Liver (tissue), 9 donors: Measurements from ENCODE around the gene GOLGA1. TPM values are rescaled to one million over a fixed set of nuclear protein-coding genes. Genes with fewer than 3 reads are reported as not detected.

Experiments used
- DNase-seq: peaks from one replicate; pipeline ENCODE4 v3.0.0-alpha.2; 2017; ENCODE audit warnings: low spot score
- H3K27ac ChIP-seq, 2 donors: one replicate each; pipeline ENCODE4 v1.7.0; 2013; ENCODE audit warnings: inconsistent platforms in 2 of 2, low read length in 2 of 2, control low read depth in 1 of 2, low read depth in 1 of 2, mild to moderate bottlenecking in 1 of 2
- H3K27me3 ChIP-seq, 4 donors: one replicate each; pipeline versions ENCODE4 v1.6.1 to v1.7.0; 2013; ENCODE audit warnings: low read length in 3 of 4, inconsistent platforms in 1 of 4, mild to moderate bottlenecking in 1 of 4, moderate library complexity in 1 of 4; ENCODE audit not compliant: control insufficient read depth in 4 of 4, insufficient read depth in 4 of 4
- H3K36me3 ChIP-seq, 4 donors: one replicate each; pipeline versions ENCODE4 v1.6.1 to v1.7.0; 2013; ENCODE audit warnings: low read length in 3 of 4, mild to moderate bottlenecking in 3 of 4, low read depth in 1 of 4, moderate library complexity in 1 of 4; ENCODE audit not compliant: control insufficient read depth in 4 of 4, insufficient read depth in 3 of 4
- H3K4me1 ChIP-seq, 4 donors: one replicate each; pipeline versions ENCODE4 v1.6.1 to v1.7.0; 2013; ENCODE audit warnings: low read length in 3 of 4, mild to moderate bottlenecking in 3 of 4, moderate library complexity in 1 of 4; ENCODE audit not compliant: control insufficient read depth in 4 of 4, insufficient read depth in 4 of 4
- H3K4me3 ChIP-seq, 3 donors: one replicate each; pipeline versions ENCODE4 v1.6.1 to v1.7.0; 2013; ENCODE audit warnings: low read length in 3 of 3, control low read depth in 1 of 3, low read depth in 1 of 3, mild to moderate bottlenecking in 1 of 3
- H3K9ac ChIP-seq, 2 donors: one replicate each; pipeline ENCODE4 v1.7.0; 2013; ENCODE audit warnings: low read length in 2 of 2, mild to moderate bottlenecking in 2 of 2, moderate library complexity in 2 of 2, control low read depth in 1 of 2, low read depth in 1 of 2
- H3K9me3 ChIP-seq, 4 donors: one replicate each; pipeline versions ENCODE4 v1.6.1 to v1.7.0; 2013; ENCODE audit warnings: low read length in 3 of 4; ENCODE audit not compliant: control insufficient read depth in 4 of 4
- CTCF ChIP-seq: fragments of 150-350 bp; IDR thresholded peaks from 2 replicates; pipeline ENCODE4 v1.5.1; 2017; ENCODE audit warnings: improper control_type of control experiment, low read depth, low read length; ENCODE audit not compliant: missing input control
- EGR1 ChIP-seq, 2 donors: IDR thresholded peaks; 2 replicates each; pipeline ENCODE4 v1.6.1; 2016 to 2018; ENCODE audit warnings: antibody characterized with exemption in 2 of 2, low read depth in 2 of 2
- FOXA1 ChIP-seq: IDR thresholded peaks from 2 replicates; pipeline ENCODE4 v1.6.1; 2016; ENCODE audit warnings: antibody characterized with exemption
- GABPA ChIP-seq, 2 donors: IDR thresholded peaks in 1 of 2; conservative IDR thresholded peaks in 1 of 2; 2 replicates each; pipeline ENCODE4 v1.6.1; 2016; ENCODE audit warnings: antibody characterized with exemption in 2 of 2, mild to moderate bottlenecking in 1 of 2, moderate library complexity in 1 of 2
- HNF4A ChIP-seq, 2 donors: conservative IDR thresholded peaks; 2 replicates each; pipeline ENCODE4 v1.6.1; 2016; ENCODE audit warnings: antibody characterized with exemption in 2 of 2, mild to moderate bottlenecking in 2 of 2
- HNF4G ChIP-seq: IDR thresholded peaks from 2 replicates; pipeline ENCODE4 v1.6.1; 2016; ENCODE audit warnings: antibody characterized with exemption
- JUND ChIP-seq, 2 donors: IDR thresholded peaks; 2 replicates each; pipeline ENCODE4 v1.6.1; 2016; ENCODE audit warnings: antibody characterized with exemption in 2 of 2
- MAX ChIP-seq: IDR thresholded peaks from 2 replicates; pipeline ENCODE4 v1.6.1; 2016; ENCODE audit warnings: antibody characterized with exemption
- NR2F2 ChIP-seq: IDR thresholded peaks from 2 replicates; pipeline ENCODE4 v1.6.1; 2016; ENCODE audit warnings: antibody characterized with exemption
- RAD21 ChIP-seq, 2 donors: IDR thresholded peaks; 2 replicates each; pipeline ENCODE4 v1.6.1; 2016; ENCODE audit warnings: antibody characterized with exemption in 2 of 2, mild to moderate bottlenecking in 2 of 2
- RXRA ChIP-seq, 2 donors: IDR thresholded peaks; 2 replicates each; pipeline ENCODE4 v1.6.1; 2017 to 2018; ENCODE audit warnings: antibody characterized with exemption in 2 of 2, mild to moderate bottlenecking in 1 of 2
- SP1 ChIP-seq: IDR thresholded peaks from 2 replicates; pipeline ENCODE4 v1.6.1; 2018; ENCODE audit warnings: antibody characterized with exemption, mild to moderate bottlenecking
- YY1 ChIP-seq: IDR thresholded peaks from 2 replicates; pipeline ENCODE4 v1.6.1; 2016; ENCODE audit warnings: antibody characterized with exemption, mild to moderate bottlenecking
- ZBTB33 ChIP-seq: IDR thresholded peaks from 2 replicates; pipeline ENCODE4 v1.6.1; 2016; ENCODE audit warnings: antibody characterized with exemption
- WGBS: extraction: QIAGEN DNeasy Blood & Tissue Kit; methylation state at CpG from one replicate; pipeline ENCODE4 v1.1.7; 2013; 5-methylcytosine and 5-hydroxymethylcytosine counted together
- polyA plus RNA-seq, 2 donors: library from polyadenylated mRNA; stranded (reverse) in 1 of 2; unstranded in 1 of 2; fragments of 200-250 nt in 1 of 2; fragments of >200 nt in 1 of 2; fragmentation: Nextera tagmentation in 1 of 2; extraction: Ambion mirVana in 1 of 2; gene quantifications; one replicate each; pipeline versions ENCODE4 v1.2.1 to v1.2.3, GENCODE V29; 2013 to 2015
- total RNA-seq, 2 donors: library from RNA; depleted of rRNA; stranded (reverse); fragments of >200 nt; gene quantifications; one replicate each; pipeline ENCODE4 v1.2.3, GENCODE V29; 2014
- TF ChIP-seq, protein P1 (sequence below): IDR thresholded peaks from 2 replicates; pipeline ENCODE4 v1.6.1; 2016; ENCODE audit warnings: antibody characterized with exemption
- TF ChIP-seq, protein P2 (sequence below): IDR thresholded peaks from 2 replicates; pipeline ENCODE4 v1.6.1; 2016; ENCODE audit warnings: antibody characterized with exemption, mild to moderate bottlenecking
- donor health status: healthy.
- donor health status: healthy.
- donor health status: healthy.
- donor health status: healthy.
- donor health status: healthy.

GOLGA1 gene
- total and polyA plus RNA-seq, 4 donors = 5.9 to 17.6 (median 8.9) TPM

DNA sequence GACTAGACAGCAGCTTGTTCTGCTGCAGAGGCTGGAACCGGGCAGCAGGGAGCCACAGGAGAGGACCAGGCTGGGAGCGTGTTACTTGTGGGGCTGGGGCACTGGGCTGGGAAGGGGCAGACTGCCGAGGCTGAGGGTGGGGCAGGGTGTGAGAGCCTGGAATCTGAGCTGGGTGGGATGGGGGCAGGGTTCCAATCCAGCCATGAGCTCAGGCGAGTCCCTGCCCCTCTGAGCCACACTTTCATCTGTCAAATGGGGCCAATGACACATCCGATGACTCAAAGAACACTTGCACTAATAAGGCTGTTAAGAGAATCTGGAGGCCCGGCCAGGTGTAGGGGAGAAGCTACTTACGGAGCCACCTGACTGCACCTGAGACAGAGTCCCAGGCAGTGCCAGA, 106.3 kb downstream of the GOLGA1 start:
- DNase-seq = no peak
- Histone ChIP-seq H3K4me1 (peaks cover 0 to 4% (median 0%) of the 10 kb centered on the region in 4 donors), H3K9me3 (no peaks in the 10 kb centered on the region), H3K4me3 (no peak overlapping the region), H3K36me3 (no peaks in the 10 kb centered on the region), H3K9ac (no peak overlapping the region), H3K27ac (no peak overlapping the region), H3K27me3 (no peaks in the 10 kb centered on the region)
- TF ChIP-seq FOXA1 (no peak), JUND (IDR thresholded peaks at IDR 0.05) (no peak), HNF4G (no peak), HNF4A (conservative IDR thresholded peaks at IDR 0.05) (no peak), RAD21 (IDR thresholded peaks at IDR 0.05) (no peak), GABPA (IDR thresholded peaks at IDR 0.05 in 1 of 2, conservative IDR thresholded peaks at IDR 0.05 in 1 of 2) (no peak), CTCF (no peak), YY1 (no peak)
- TF ChIP-seq, protein P1, sequence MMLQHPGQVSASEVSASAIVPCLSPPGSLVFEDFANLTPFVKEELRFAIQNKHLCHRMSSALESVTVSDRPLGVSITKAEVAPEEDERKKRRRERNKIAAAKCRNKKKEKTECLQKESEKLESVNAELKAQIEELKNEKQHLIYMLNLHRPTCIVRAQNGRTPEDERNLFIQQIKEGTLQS = no peak
- WGBS = 84% methylated on average over 7 of the region's 7 CpGs

- Histone ChIP-seq H3K27ac (peak overlapping the region in 1 of 2 donors; percentile 13), H3K9ac (no peak overlapping the region), H3K9me3 (no peaks in the 10 kb centered on the region), H3K36me3 (no peaks in the 10 kb centered on the region), H3K4me1 (peaks cover 0 to 4% (median 0%) of the 10 kb centered on the region in 4 donors), H3K4me3 (no peak overlapping the region), H3K27me3 (no peaks in the 10 kb centered on the region)
- WGBS = 76% methylated on average over 9 of the region's 9 CpGs
- DNase-seq = no peak
- no peak for TF ChIP-seq HNF4G
- TF ChIP-seq NR2F2 = peak; percentile 80
Observed at GRCh38 chr9:124831642-124832364, 109.1 kb downstream of the GOLGA1 start.

DNA sequence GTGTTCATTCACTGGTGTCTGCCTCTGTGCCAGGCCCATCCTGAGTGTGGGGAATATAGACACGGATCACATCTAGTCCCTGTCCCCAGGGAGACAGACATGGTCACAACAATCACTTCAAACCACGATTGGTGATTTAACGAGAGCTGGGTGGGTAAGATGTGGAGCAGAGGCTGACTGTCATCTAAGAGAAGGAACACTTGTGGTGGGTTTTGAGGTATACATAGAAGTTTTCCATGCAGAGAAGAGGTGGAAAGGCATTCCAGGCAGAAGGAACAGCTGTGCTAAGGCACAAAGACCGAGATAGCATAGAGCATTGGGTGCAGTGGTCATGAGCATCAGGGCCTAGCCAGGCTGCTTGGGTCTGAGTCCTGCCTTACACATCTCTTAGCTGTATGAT, 110.3 kb downstream of the GOLGA1 start:
- Histone ChIP-seq H3K9ac (no peak overlapping the region), H3K4me1 (peaks cover 0 to 4% (median 0%) of the 10 kb centered on the region in 4 donors), H3K9me3 (no peaks in the 10 kb centered on the region), H3K27ac (no peak overlapping the region), H3K36me3 (no peaks in the 10 kb centered on the region), H3K27me3 (no peaks in the 10 kb centered on the region), H3K4me3 (no peak overlapping the region)
- no peak for TF ChIP-seq YY1
- TF ChIP-seq GABPA (IDR thresholded peaks at IDR 0.05 in 1 of 2, conservative IDR thresholded peaks at IDR 0.05 in 1 of 2) = no peak
- TF ChIP-seq MAX = no peak
- TF ChIP-seq ZBTB33 = no peak
- TF ChIP-seq EGR1 (IDR thresholded peaks at IDR 0.05; ENCODE audit: low read depth in 2 of 2) = no peak
- no peak for TF ChIP-seq NR2F2
- no peak for TF ChIP-seq CTCF
- TF ChIP-seq JUND (IDR thresholded peaks at IDR 0.05) = no peak
- TF ChIP-seq, protein P2, sequence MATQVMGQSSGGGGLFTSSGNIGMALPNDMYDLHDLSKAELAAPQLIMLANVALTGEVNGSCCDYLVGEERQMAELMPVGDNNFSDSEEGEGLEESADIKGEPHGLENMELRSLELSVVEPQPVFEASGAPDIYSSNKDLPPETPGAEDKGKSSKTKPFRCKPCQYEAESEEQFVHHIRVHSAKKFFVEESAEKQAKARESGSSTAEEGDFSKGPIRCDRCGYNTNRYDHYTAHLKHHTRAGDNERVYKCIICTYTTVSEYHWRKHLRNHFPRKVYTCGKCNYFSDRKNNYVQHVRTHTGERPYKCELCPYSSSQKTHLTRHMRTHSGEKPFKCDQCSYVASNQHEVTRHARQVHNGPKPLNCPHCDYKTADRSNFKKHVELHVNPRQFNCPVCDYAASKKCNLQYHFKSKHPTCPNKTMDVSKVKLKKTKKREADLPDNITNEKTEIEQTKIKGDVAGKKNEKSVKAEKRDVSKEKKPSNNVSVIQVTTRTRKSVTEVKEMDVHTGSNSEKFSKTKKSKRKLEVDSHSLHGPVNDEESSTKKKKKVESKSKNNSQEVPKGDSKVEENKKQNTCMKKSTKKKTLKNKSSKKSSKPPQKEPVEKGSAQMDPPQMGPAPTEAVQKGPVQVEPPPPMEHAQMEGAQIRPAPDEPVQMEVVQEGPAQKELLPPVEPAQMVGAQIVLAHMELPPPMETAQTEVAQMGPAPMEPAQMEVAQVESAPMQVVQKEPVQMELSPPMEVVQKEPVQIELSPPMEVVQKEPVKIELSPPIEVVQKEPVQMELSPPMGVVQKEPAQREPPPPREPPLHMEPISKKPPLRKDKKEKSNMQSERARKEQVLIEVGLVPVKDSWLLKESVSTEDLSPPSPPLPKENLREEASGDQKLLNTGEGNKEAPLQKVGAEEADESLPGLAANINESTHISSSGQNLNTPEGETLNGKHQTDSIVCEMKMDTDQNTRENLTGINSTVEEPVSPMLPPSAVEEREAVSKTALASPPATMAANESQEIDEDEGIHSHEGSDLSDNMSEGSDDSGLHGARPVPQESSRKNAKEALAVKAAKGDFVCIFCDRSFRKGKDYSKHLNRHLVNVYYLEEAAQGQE = no peak
- TF ChIP-seq RAD21 (IDR thresholded peaks at IDR 0.05) = no peak
- TF ChIP-seq RXRA (IDR thresholded peaks at IDR 0.05) = no peak
- TF ChIP-seq SP1 = no peak
- no peak for TF ChIP-seq FOXA1
- DNase-seq = no peak
- 70% methylated on average over 4 of the region's 4 CpGs for WGBS
